ENCODE data around the gene AP1G1.
"Not testable (repeated sequence)": the region's sequence is repeated elsewhere in the genome, so short reads cannot be mapped to it uniquely, and the experiment has no call there.

The AP1G1 gene

DNA sequence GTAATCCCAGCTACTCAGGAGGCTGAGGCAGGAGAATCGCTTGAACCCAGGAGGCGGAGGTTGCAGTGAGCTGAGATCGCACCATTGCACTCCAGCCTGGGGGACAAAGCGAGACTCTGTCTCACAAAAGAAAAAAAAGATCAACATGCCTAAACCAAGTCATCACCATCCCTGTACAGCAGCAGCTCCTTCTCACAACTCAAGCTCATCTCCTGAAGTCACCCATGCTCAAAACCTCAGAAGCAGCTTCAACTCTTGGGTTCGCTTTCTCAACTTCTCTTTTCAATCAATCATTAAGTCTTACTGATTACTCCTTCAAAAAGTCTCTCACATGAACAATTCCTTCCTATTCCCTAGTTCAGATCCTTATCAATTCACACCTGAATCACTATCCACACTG lies 115.5 kb downstream of the AP1G1 start:
- DNase-seq = no peak

DNA sequence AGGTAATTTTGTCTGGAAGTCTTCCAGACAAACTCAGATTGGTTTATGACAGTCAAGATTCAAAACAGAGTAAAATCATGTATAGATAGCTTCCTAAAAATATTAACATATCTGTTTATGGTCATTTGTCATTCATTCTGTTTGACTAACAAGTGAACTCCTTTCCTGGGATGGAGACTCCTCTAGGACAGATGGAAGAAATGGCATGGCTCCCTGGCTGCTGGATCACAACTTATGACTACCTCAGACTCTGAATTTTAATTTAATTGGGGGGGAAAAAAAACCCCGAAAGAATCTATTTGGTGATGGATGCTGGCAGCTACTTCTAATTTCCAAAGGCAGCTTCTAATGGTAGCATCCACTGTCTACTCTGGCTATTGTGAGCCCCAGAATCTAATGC lies 118.7 kb downstream of the AP1G1 start:
- no peak for DNase-seq

DNA sequence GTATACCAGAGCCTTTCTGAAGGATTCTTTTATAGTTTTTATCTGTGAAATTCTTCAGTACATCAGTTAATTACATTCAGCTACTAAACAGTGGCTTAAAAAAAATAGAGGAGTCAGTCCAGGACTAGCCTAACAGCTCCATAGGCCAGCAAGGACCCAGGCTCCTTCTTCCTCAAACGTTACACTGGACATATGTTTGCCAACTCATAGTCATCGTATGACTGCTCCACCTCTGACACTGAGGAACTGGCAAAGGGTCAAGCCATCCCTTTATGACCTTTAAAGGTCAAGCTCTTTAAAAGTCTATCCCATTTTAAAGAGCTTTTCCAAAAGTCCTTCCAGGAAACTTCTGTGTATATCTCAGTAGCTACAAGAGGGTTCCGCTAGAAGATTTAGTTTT lies 120.8 kb downstream of the AP1G1 start:
- no peak for DNase-seq

DNA sequence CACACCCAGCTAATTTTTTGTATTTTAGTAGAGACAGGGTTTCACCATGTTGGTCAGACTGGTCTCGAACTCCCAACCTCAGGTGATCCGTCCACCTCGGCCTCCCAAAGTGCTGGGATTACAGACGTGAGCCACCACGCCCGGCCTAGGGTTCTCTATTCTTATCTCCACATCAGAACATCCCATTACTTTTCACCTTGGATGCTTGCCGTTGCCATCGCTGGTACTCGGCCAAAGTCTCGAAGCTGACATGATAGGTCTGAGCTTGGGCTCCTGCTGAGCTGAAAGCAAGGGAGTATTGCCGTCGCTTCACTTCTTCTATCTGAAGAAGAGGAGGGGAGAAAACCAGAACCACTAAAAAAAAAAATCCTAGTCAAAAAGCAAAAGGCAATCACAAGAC lies 124.4 kb downstream of the AP1G1 start:
- not testable (repeated sequence) for DNase-seq

- no peak for DNase-seq
Measured at GRCh38 chr16:71681360-71681759, 127.3 kb downstream of the AP1G1 start.

All from NCI-H82 (cell line).